ENCODE measurements around the gene IL23A. TPM values are rescaled to one million over a fixed set of nuclear protein-coding genes. Genes with fewer than 3 reads are reported as not detected.

IL23A gene
- total RNA-seq, 1 experiment from 2014 or later: 2.0 TPM

- H3K4me3 Mint-ChIP-seq: peak within 1 kb of the TSS; percentile 95 to 96
- H2BK15ac ChIP-seq (ENCODE audit: low read depth, low read length): no peak within 1 kb of the TSS; the same call in 1 of the 2 replicates
- no peaks in the 10 kb centered on the region; the same call in 1 of the 2 replicates for H3K4me1 ChIP-seq (ENCODE audit: insufficient read depth, low read length)
- H3K14ac ChIP-seq (ENCODE audit: insufficient read depth, low read length): peak within 1 kb of the TSS; percentile 45
- H3K9ac ChIP-seq (ENCODE audit: extremely low read depth, insufficient read length, low read length): peak within 1 kb of the TSS; percentile 87
- no peaks in the 10 kb centered on the region for H3K9me3 ChIP-seq (ENCODE audit: control insufficient read depth, low read depth, low read length)
- peaks cover 15 to 19% of the 10 kb centered on the region in 2 experiments for H3K4me1 Mint-ChIP-seq
- no peak within 1 kb of the TSS for H2BK20ac ChIP-seq (ENCODE audit: low read depth, low read length, poor library complexity, severe bottlenecking)
- no peak within 1 kb of the TSS for H2AFZ ChIP-seq (ENCODE audit: low read length)
- no peak within 1 kb of the TSS for H4K91ac ChIP-seq (ENCODE audit: insufficient read length, low read depth, low read length)
- H3K27ac ChIP-seq (ENCODE audit: insufficient read length, low read depth, low read length): peak within 1 kb of the TSS; percentile 35
- peak within 1 kb of the TSS; percentile 96 to 99 (median 99) for H3K27ac Mint-ChIP-seq
- H4K5ac ChIP-seq (ENCODE audit: insufficient read length, low read depth, low read length): no peak within 1 kb of the TSS
- H3K4ac ChIP-seq (ENCODE audit: low read depth, low read length): no peak within 1 kb of the TSS
- H3K36me3 Mint-ChIP-seq (ENCODE audit: insufficient read depth in 1 of 3, low read depth in 3 of 3): peaks cover 6 to 43% (median 21%) of the 10 kb centered on the region in 3 experiments
- peaks cover 15% of the 10 kb centered on the region for H3K79me1 ChIP-seq (ENCODE audit: insufficient read depth, low read depth, low read length, poor library complexity, severe bottlenecking)
- peak within 1 kb of the TSS; percentile 63 for H3K18ac ChIP-seq (ENCODE audit: insufficient read length, low read depth, low read length)
- no CpG with 5 or more reads among the region's 63 CpGs for whole genome bisulfite sequencing (ENCODE audit: extremely low coverage, insufficient read length, low lambda C conversion rate)
- no peaks in the 10 kb centered on the region for H3K27me3 ChIP-seq (ENCODE audit: insufficient read depth, low read length)
- H3K27me3 Mint-ChIP-seq (ENCODE audit: low read depth): no peaks in the 10 kb centered on the region
- no peak within 1 kb of the TSS for H4K8ac ChIP-seq (replicated peaks; ENCODE audit: insufficient read length, low read depth, low read length)
- H3K9me3 Mint-ChIP-seq: no peaks in the 10 kb centered on the region
- peak within 1 kb of the TSS; percentile 96 for H3K4me2 ChIP-seq (ENCODE audit: insufficient read depth, insufficient read length, low read length)
- H4K20me1 ChIP-seq (ENCODE audit: control insufficient read depth, insufficient read depth, insufficient read length): no peaks in the 10 kb centered on the region
- TF ChIP-seq CTCF (conservative IDR thresholded peaks at IDR 0.05): no peak
- no peak within 1 kb of the TSS for H2BK120ac ChIP-seq (ENCODE audit: low read depth, low read length, poor library complexity, severe bottlenecking)
- H3K23me2 ChIP-seq (ENCODE audit: insufficient read length, low read depth, low read length, poor library complexity, severe bottlenecking): peaks cover 11% of the 10 kb centered on the region
- H2BK12ac ChIP-seq (ENCODE audit: insufficient read length, low read depth, low read length): no peak within 1 kb of the TSS
- H2AK5ac ChIP-seq (ENCODE audit: insufficient read length, low read length): no peak within 1 kb of the TSS
- no peak within 1 kb of the TSS for H3K23ac ChIP-seq (ENCODE audit: insufficient read length, low read depth, low read length)
- H3K79me2 ChIP-seq (ENCODE audit: insufficient read depth, low read length): peaks cover 15% of the 10 kb centered on the region; the same call in 1 of the 2 replicates
- no peak within 1 kb of the TSS for H3K56ac ChIP-seq (ENCODE audit: insufficient read length, low read depth, low read length)
- DNase-seq: peak; percentile 99
- H2BK5ac ChIP-seq (ENCODE audit: insufficient read length, low read length): peak within 1 kb of the TSS; percentile 24
- H3T11ph ChIP-seq (ENCODE audit: low read length): no peak within 1 kb of the TSS
Observed at GRCh38 chr12:56299853-56300643, 38.6 kb upstream of the IL23A start, which contains the start of gene CS. TSS of gene CS (minus strand) at chr12:56300330. CDS start at chr12:56300201, 129 bp downstream.
